Kidney epithelial cell (primary cell): ENCODE data around the gene FARP1. TPM values are rescaled to one million over a fixed set of nuclear protein-coding genes. Genes with fewer than 3 reads are reported as not detected.

ENCODE experiments used
- DNase-seq: peaks from one replicate; pipeline ENCODE4 v3.0.0-alpha.2; 2010; ENCODE audit warnings: low read depth
- H3K27me3 ChIP-seq: 2 replicates; pipeline ENCODE4 v1.6.0; 2011; ENCODE audit warnings: low read length; ENCODE audit not compliant: control insufficient read depth, insufficient read depth
- H3K36me3 ChIP-seq: 2 replicates; pipeline ENCODE4 v1.5.1; 2011; ENCODE audit warnings: low read length; ENCODE audit not compliant: control insufficient read depth, insufficient read depth
- H3K4me3 ChIP-seq: 2 replicates; pipeline ENCODE4 v1.5.1; 2011; ENCODE audit warnings: low read depth, mild to moderate bottlenecking, control low read depth, low read length
- total RNA-seq: library from RNA; depleted of rRNA; stranded (reverse); fragments of >200 nt; gene quantifications from 2 replicates; pipeline ENCODE4 v1.2.3, GENCODE V29; 2015
- TF ChIP-seq, protein P1 (sequence below): IDR thresholded peaks from 2 replicates; pipeline ENCODE4 v1.5.1; 2011; ENCODE audit warnings: mild to moderate bottlenecking, moderate library complexity, low read length, control low read depth, inconsistent platforms; ENCODE audit not compliant: insufficient read depth, poor library complexity, severe bottlenecking

FARP1 gene
- total RNA-seq, 1 donor from 2014 or later, result 135 TPM

DNA sequence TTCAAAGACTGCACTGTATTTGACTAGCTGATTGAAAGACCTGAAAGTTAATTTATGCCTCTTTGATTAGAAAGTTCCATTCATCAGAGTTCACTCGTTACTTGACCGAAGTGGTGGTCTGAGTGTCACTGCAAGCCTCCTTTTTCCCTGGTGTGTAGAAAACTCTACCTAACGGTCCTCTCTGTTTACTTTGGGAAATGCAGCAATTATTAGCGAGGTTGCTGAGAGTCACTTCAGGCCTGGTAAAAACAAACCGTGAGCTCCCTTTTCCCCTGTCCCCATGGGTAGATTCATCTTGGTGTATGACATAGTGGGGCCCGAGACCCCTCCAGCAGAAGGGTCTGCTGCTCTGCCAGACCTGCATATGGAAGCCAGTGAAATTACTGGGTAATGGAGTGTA is 161.0 kb downstream of the FARP1 start:
- Histone ChIP-seq H3K36me3 (no peaks in the 10 kb centered on the region), H3K27me3 (no peaks in the 10 kb centered on the region), H3K4me3 (no peak overlapping the region)
- DNase-seq, result no peak
- TF ChIP-seq, protein P1, sequence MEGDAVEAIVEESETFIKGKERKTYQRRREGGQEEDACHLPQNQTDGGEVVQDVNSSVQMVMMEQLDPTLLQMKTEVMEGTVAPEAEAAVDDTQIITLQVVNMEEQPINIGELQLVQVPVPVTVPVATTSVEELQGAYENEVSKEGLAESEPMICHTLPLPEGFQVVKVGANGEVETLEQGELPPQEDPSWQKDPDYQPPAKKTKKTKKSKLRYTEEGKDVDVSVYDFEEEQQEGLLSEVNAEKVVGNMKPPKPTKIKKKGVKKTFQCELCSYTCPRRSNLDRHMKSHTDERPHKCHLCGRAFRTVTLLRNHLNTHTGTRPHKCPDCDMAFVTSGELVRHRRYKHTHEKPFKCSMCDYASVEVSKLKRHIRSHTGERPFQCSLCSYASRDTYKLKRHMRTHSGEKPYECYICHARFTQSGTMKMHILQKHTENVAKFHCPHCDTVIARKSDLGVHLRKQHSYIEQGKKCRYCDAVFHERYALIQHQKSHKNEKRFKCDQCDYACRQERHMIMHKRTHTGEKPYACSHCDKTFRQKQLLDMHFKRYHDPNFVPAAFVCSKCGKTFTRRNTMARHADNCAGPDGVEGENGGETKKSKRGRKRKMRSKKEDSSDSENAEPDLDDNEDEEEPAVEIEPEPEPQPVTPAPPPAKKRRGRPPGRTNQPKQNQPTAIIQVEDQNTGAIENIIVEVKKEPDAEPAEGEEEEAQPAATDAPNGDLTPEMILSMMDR, result no peak

GRCh38 chr13:98305670-98306069 is 162.8 kb downstream of the FARP1 start:
- Histone ChIP-seq H3K27me3 (no peaks in the 10 kb centered on the region), H3K36me3 (no peaks in the 10 kb centered on the region), H3K4me3 (no peak overlapping the region)
- TF ChIP-seq, protein P1, result no peak
- no peak for DNase-seq

DNA sequence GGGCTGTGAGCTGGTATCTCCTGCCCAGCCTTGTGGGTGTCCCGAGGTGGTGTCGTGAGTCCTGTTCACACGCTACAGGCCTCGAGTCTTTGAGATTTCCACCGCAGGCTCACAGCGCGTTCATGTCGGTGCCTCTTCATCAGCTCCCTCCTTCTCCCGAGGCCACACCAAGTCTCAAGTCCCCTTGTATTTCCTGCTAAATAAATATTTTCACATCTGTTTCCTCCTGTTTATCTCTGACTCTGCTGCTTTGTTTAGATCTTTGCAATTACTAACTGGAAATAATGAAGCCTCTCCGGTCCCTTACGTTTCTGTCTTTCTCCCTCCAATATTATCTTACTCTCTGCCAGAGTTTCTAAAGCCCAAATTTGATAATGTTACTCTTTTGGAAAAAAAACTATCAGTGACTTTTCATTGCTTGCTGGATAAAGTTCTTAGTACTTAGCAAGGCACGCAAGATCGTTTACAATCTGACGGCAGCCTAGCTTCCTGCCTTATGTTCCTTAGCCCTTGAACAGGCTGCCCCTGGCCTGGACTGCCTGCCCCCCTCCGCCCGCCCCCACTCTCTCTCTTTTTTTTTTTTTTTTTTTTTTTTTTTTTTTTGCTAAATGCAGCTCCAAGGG is 164.7 kb downstream of the FARP1 start:
- TF ChIP-seq, protein P1, result no peak
- no peak overlapping the region for H3K4me3 ChIP-seq
- no peak for DNase-seq

GRCh38 chr13:98308086-98308911 is 165.4 kb downstream of the FARP1 start:
- Histone ChIP-seq H3K4me3 (no peak overlapping the region), H3K27me3 (no peaks in the 10 kb centered on the region), H3K36me3 (no peaks in the 10 kb centered on the region)
- DNase-seq, result no peak
- TF ChIP-seq, protein P1, result no peak

More for the DNA sequence above, 164.7 kb downstream of the FARP1 start:
- Histone ChIP-seq H3K36me3 (no peaks in the 10 kb centered on the region), H3K27me3 (no peaks in the 10 kb centered on the region)

DNA sequence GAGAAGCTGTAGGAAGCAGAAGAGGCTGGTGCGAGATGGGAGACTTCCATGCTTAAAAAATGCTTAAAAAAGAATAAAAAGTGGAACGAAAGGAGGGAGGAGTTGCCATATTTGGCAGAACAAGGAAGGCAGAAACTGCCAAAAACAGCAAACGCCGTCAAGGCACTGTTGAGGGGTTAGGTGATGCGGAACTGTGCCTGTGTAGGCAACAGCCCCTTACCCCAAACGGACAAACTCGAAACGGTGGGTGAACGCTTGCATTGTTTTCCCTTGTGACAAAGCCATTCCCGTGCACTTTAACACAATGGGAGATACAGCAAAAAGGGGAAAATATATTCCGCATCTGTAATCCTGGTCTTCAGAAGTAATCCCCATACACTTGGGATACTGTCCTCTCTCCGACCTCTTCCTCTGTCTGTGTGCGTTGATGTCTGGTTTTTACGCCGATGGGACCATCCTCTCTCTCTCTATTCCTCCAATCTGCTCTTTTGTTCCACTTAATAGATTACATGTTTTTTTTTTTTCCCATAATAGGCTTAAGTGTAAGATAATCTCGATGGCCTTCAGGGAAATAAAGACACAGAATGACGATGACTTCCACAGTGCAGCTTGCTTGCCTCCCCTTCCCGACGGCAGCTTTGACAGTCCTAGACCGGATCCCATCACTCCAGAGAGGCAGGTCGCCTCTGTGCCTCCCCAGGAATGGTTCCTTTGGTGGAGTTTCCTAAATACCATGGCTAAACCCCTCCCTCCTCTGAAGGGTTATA is 166.9 kb downstream of the FARP1 start:
- no peak for DNase-seq
- TF ChIP-seq, protein P1, result no peak
- no peak overlapping the region for H3K4me3 ChIP-seq
- no peaks in the 10 kb centered on the region for H3K36me3 ChIP-seq
- no peaks in the 10 kb centered on the region for H3K27me3 ChIP-seq
